ENCODE results near the gene EPM2AIP1.
"Not testable (repeated sequence)": the region's sequence is repeated elsewhere in the genome, so short reads cannot be mapped to it uniquely, and the experiment has no call there.

EPM2AIP1 gene

DNA sequence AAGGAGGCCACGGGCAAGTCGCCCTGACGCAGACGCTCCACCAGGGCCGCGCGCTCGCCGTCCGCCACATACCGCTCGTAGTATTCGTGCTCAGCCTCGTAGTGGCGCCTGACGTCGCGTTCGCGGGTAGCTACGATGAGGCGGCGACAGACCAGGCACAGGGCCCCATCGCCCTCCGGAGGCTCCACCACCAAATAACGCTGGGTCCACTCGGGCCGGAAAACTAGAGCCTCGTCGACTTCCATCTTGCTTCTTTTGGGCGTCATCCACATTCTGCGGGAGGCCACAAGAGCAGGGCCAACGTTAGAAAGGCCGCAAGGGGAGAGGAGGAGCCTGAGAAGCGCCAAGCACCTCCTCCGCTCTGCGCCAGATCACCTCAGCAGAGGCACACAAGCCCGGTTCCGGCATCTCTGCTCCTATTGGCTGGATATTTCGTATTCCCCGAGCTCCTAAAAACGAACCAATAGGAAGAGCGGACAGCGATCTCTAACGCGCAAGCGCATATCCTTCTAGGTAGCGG, at the start of gene EPM2AIP1:
EPM2AIP1 (minus strand) TSS at position 326 of the 520 bp plus-strand sequence; CDS start at position 272, 54 bp downstream.
- no peak for DNase-seq (ENCODE audit: low read depth)

DNA sequence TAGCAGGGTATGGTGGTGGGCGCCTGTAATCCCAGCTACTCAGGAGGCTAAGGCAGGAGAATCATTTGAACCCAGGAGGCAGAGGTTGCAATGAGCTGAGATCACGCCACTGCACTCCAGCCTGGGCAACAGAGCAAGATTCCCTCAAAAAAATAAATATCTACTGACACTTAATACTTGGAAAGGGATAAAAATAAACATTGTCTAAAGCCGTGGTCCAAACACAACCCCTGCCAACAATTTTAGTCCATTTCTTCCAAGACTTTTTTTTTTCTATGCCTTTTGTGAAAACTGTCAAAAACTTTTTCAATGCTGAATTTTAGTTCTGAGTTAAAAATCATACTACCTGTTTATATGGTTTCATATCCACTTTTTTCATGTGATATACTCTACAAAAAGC, 49.8 kb upstream of the EPM2AIP1 start:
- not testable (repeated sequence) for DNase-seq (ENCODE audit: low read depth)

DNA sequence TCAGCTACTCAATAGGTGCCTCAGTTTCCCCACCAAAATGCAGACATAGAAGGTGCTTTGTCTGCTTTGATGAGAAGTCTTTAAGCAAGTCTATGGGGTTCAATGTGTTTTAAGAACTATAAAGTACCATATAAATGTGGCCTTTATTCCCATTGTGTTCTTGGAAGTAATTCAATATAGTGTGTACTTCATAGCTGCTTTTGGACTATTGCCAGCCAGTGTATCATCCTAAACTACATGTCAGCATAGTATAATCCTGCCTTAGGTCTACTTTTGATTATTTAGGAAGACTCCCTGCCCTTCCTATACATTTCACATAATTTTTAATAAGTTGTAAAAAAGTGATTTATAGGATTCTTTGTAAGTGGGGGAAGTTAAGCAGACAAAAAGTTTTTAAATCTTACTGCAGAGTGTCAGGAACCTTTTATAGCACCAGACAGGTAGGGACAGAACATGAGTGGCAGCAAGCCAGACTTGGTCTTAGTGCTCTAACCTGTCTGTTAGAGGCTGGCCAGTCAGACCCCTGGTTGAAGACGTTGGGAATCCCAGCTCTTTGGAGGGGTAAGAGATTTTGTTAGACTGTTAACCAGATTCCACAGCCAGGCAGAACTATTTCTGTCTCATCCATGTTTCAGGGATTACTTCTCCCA, 48.7 kb upstream of the EPM2AIP1 start:
- no peak for DNase-seq (ENCODE audit: low read depth)

DNA sequence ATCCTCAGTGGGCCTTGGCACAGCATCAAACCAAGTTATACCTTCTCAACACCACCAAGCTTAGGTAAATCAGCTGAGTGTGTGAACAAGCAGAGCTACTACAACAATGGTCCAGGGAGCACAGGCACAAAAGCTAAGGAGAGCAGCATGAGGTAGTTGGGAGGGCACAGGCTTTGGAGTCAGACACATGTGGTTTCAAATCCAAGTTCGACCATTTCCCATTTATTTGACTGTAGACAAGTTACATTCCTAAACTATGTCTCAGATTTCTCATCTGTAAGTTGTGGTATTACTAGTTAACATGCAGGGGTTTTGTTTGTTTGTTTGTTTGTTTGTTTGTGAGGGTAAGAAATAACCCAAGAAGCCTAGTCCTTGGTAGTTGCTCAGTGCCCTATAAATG, 47.3 kb upstream of the EPM2AIP1 start:
- DNase-seq (ENCODE audit: low read depth) = no peak

DNA sequence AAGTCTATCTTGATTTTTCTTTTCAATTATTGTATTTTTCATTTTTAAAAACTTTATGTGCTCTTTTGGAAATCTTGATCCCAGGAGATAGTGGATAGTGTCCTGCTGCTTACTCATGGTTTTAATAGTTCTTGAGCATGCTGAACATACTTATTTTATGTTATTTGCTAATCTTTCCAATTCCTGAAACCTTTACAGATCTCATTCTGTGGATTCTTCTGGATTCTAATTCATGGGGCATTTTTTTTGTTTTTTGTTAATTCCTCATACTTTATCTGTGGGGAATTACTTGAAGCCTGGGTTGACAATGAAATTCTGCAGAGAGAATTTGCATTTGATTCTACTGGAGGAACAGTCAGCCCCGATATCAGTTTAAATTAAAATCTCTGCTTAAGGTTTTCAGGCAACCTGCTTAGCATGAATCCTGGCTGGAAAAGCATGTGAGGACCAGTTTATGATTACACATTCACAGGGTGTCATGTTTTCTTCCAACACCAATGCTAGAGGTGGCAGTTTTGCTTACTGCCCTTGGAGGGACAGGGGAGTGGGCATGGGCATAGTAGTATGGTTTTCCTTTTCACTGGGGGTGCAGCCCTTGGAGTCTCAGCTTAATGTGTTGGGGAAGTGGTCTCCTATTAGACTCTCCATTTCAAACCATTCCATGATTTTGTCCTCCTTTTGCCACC, 46.4 kb upstream of the EPM2AIP1 start:
- DNase-seq (ENCODE audit: low read depth) = no peak

DNA sequence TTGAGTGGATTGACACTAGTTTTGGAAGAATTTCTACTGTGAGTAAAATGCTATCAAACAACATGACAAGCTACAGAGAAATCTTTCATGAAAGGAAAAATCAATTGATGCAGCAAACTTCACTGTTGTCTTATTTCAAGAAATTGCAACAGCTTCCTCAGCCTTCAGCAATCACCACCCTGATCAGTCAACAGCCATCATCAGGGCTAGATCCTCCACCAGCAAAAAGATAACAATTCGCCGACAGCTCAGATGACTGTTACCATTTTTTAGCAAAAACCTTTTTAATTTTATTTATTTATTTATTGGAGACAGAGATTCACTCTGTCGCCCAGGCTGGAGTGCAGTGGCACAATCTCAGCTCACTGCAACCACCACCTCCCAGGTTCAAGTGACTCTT, 44.4 kb upstream of the EPM2AIP1 start:
- DNase-seq (ENCODE audit: low read depth) = no peak

DNA sequence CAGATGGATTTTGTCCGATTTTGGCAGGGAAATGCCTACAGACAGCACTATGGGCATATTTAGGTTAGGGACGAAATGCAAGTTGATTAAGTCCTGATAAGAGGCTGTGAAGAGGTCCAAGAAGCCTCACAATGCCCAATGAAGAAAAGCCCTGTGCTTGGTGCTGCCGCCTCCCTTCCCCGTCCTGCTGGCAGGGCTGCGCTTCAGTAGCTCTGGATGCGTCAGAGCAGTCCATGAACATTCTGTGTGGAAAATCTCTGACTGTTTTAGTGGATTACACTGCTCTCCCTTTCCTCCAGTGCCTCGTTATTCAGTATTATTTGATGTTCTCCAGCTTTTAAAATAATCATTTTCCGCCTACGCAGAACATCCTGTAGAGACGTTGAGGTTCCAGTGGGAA, 40.0 kb upstream of the EPM2AIP1 start:
- DNase-seq (ENCODE audit: low read depth) = no peak

DNA sequence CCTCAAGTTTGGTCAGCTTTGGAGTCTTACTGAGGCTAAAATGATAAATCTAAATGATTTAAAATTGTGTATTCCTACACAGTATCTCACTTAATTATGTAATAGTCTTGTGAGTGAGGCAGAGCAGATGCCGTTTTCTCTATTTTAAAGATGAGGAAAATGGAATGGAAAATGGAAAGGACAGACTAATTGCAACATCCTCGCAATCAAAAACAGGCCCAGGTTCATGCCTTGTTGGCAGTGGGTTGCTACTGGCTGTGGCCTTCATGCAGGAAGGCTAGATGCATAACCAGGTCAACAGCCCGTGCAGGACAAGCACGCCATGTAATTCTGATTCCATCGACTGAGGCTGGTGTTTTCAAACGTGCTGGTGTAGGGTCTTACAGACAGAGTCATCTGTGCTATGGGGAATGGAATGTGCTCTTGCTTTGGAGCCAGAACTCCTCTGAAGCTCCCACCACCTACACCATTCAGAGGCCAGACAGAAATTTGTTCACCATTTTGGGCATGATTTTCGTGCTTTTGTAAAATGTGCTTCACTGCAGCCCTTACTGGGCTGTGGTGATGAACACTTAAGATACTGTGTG, 38.3 kb upstream of the EPM2AIP1 start:
- DNase-seq (ENCODE audit: low read depth) = no peak

DNA sequence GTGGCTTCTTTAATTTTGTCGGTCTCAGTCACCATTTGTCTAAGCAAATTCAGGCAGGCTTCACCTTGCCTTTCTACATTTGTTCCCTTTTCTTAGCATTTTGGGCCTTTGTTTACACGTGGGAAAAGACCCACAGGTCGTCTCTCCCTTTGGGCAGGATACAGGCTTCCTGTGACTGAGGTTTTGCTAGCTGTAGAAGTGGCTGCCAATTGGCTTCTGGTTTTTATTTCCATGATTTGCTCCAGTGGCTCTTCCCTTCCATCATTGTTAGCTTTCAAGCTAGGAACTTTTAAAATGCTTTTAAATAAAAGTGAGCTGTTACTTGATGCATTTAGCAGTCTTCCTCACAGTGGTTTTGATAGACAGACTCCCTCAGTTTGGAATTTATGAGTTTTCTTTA, 37.7 kb upstream of the EPM2AIP1 start:
- no peak for DNase-seq (ENCODE audit: low read depth)

DNA sequence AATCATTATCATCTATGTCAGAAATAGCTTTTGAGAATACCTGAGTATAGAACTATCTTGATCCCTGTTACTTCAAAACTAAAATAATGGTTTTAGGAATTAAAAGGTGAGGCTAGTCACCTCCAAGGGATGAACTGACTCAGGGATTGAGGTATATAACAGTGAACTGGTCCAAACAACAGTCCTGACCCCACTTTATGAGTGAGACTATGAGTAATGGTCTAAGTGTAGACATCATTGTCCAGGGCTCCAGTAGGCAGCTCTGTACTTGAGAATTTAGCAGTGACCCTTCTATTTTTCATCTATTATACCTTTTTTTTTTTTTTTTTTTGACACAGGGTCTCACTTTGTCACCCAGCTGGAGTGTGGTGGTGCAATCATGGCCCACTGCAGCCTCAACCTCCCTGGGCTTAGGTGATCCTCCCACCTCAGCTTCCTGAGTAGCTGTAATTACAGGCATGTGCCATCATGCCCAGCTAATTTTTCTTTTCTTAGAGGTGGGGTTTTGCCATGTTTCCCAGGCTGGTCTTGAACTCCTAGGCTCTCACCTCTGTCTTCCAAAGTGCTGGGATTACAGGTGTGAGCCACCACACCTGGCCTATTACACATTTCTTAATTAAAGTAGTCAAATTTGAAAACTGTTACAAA, 36.7 kb upstream of the EPM2AIP1 start:
- DNase-seq (ENCODE audit: low read depth) = no peak

DNA sequence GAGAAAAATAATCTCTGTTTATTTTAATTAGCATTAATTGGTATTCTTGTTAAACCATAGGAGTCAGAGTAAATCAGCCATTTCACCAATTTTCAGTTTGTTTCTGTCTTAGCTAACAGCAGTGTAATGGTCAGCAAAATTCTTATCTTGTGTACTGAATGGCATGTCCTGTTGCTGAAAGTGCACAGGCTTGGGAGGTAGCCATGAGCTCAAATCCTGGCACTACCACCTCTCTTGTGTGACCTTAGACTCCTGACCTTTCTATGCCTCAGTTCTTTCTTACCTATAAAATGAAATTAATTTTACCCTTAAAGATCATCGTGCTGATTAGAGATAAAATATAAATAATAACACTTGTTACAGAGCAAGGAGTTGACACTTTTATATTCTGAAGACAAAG, 36.2 kb upstream of the EPM2AIP1 start:
- no peak for DNase-seq (ENCODE audit: low read depth)

DNA sequence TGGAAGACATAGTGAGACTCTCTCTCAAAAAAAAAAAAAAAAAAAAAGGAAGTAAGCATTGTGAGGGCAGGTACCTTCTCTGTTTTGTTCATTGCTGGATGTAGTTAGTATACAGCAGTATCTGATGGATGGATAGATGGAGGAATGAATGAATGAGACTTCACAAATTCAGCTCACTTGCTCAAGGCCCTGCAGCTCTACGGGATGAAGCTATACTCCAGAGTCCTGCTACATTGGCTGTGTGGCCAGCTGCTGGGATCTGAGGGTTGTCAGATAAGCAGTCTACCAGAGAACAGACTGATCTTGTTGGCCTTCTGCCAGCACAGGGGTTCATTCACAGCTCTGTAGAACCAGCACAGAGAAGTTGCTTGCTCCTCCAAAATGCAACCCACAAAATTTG, 35.4 kb upstream of the EPM2AIP1 start:
- DNase-seq (ENCODE audit: low read depth) = no peak

DNA sequence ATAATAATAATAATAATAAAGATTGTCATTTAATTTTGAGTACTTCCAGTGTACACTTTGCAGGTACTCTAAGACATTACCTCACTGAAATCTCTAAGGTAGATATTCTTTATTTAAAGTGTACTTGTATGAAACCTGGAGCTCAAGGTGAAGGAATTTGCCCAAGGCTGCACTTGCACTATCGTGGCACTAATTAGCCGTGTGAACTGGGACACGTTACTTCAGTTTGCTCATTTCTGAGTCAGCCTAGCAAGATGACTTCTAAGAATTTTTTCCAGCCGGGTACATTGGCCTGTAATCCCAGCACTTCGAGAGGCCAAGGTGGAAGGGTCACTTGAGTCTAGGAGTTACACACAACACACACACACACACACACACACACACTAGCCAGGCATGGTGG, 33.9 kb upstream of the EPM2AIP1 start:
- DNase-seq (ENCODE audit: low read depth) = no peak

DNA sequence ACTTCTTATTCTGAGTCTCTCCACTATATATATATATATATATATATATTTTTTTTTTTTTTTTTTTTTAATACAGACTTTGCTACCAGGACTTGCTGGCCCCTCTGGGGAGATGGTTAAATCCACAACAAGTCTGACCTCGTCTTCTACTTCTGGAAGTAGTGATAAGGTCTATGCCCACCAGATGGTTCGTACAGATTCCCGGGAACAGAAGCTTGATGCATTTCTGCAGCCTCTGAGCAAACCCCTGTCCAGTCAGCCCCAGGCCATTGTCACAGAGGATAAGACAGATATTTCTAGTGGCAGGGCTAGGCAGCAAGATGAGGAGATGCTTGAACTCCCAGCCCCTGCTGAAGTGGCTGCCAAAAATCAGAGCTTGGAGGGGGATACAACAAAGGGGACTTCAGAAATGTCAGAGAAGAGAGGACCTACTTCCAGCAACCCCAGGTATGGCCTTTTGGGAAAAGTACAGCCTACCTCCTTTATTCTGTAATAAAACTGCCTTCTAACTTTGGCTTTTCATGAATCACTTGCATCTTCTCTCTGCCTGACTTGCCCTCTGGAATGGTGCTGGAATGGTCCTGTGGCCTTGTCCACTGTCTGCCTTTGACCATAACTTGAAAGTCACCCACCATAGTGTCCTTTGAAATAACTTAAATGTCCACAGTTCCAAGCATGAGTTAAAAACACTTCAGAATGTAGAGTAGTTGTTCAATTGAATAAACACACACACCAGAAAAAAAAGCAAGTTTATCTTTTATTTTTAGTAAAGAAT, 32.8 kb upstream of the EPM2AIP1 start:
- DNase-seq (ENCODE audit: low read depth) = no peak

DNA sequence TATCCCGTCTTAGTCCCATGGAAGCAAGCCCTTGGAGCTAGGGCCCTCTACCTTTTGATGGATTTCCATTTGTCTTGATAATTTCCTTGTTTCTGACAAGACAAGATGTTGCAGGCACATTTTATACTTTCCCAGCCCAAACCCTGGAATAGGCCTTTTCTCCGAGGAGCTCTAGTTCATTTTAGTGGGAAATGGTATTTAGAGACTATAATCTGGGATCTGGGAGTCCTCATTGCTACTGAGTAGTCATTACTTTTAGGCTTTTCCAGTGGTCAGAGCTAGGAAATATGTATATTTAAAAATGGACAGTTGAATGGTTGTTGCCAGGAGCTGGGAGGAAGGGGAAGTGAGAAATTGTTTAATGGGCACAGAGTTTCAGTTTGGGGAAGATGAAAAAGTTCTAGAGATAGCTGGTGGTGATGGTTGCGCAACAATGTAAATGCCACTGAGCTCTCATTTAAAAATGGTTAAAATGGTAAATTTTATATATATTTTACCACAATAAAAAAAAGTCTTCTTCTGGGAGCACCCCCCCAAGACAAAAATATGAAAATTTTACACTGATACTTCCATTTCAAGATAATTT, 32.0 kb upstream of the EPM2AIP1 start:
- no peak for DNase-seq (ENCODE audit: low read depth)

DNA sequence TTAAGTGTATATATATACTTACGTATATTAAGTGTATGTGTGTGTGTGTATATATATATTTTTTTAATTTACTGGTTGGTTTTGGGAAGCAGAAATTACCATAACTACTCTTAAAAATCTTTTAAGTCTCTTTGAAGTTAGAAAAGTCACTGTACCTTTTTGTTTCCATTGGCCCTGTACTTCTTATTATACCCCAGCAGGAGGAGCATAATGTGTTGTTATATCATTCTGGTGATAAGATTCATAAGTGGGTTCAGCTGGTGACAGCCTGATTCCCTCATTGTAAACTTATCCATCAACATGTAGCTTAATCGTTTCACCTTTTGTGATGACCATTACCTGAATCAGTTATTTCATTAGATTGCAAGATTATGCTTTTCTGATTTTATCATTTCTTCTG, 31.2 kb upstream of the EPM2AIP1 start:
- DNase-seq (ENCODE audit: low read depth) = no peak

DNA sequence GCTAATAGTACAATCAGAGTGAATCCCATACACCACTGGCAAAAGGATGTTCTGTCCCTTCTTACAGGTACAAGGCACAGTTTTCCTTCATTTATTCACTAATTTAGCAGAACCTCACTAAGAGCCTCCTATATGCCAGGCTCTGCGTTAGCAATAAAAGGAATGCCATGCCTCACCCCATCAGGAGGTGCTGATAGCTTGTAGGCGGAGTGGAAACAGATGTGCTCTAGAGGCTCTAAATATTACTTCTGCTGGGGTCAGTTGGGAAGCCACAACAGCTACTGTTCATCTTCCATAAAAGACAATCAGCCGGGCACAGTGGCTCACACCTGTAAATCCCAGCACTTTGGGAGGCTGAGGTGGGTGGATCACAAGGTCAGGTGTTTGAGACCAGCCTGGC, 24.8 kb upstream of the EPM2AIP1 start:
- no peak for DNase-seq (ENCODE audit: low read depth)

DNA sequence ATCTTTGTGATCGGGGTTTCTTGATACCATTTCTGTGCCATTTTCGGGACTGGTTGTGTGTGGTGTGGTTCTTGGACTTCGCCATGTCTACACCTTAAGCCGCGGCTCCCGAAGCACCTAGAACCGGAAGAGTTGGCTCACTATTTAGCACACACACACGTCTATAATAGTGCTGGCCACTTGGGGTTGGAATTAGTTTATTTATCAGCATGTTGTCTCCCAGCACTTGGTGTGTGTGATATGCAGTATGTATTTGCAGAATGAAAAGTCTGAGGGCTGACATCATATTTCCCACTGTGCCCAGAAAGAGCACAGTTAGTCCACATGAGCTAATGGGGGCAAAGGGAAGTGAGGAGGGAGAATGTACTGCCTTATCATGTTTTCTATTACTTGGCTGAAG, 24.0 kb upstream of the EPM2AIP1 start:
- no peak for DNase-seq (ENCODE audit: low read depth)

DNA sequence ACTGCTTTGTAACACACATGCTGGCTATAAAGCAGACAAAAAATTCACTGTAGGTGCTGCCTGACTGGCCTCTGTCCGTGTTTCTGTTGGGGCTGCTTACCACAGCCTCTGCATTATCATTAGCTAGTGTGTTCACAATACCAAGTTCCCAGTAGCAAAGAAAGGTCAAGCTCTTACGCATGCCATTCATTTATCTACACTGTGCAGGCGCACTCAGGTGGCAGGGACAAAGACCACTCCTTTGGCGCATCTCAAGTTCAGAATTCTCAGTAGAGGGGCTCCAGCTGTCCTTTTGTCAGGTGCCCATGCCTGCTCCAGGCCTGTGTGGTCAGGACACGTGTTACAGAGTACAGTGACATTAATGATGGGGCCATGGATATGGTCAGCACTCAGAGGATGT, 22.7 kb upstream of the EPM2AIP1 start:
- no peak for DNase-seq (ENCODE audit: low read depth)

DNA sequence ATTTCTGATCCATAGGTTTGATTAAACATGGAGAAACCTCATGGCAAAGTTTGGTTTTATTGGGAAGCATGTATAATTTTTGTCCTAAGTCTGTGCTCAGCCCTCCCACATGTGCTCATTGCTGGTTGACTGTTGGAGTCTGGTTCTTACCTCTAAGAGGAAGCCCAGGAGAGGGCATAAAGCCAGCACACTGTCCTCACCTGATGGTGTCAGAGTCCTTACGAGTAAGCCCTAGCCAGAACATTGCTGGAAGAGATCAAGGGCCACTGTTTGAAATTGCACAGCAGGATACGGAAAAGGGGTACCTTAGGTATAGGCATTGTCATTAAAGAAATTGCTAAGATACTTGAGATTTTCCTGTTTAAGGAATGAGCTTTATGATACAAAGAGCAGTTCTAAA, 21.7 kb upstream of the EPM2AIP1 start:
- no peak for DNase-seq (ENCODE audit: low read depth)

Data from stimulated activated CD8-positive, alpha-beta memory T cell treated with anti-CD3 and anti-CD28 coated beads, Interleukin-12 subunit alpha, Interleukin-12 subunit beta, amount 100 ng/mL, for 4 hours (primary cell).